Choroid plexus epithelial cell (primary cell): ENCODE results near the gene TENT4A.
A peak's percentile ranks its signal among the peaks of the same experiment; 100 is the strongest.

Source experiments
- DNase-seq: peaks from one replicate; pipeline ENCODE4 v3.0.0-alpha.2; 2010; ENCODE audit warnings: low read depth
- H3K4me3 ChIP-seq: 2 replicates; pipeline ENCODE4 v1.5.1; 2011; ENCODE audit warnings: low read depth, mild to moderate bottlenecking, control low read depth, low read length, moderate library complexity
- CTCF ChIP-seq: conservative IDR thresholded peaks from 2 replicates; pipeline ENCODE4 v1.5.1; 2011; ENCODE audit warnings: low read depth, mild to moderate bottlenecking, control low read depth, inconsistent platforms, low read length, moderate library complexity

The TENT4A gene

GRCh38 chr5:6712142-6712576 is 1.1 kb upstream of the TENT4A start:
- H3K4me3 ChIP-seq = peak overlapping the region; percentile 80
- DNase-seq = no peak
- TF ChIP-seq CTCF = peak; percentile 31

GRCh38 chr5:6712577-6713273 is 507 bp upstream of the TENT4A start:
- H3K4me3 ChIP-seq = peak overlapping the region; percentile 80
- DNase-seq = peak; percentile 97
- no peak for TF ChIP-seq CTCF

- TF ChIP-seq CTCF = no peak
- peak overlapping the region; percentile 80 for H3K4me3 ChIP-seq
- DNase-seq = no peak
These were observed 1.2 kb downstream of the TENT4A start for GRCh38 chr5:6714226-6715041.

GRCh38 chr5:6715271-6715670 is 2.0 kb downstream of the TENT4A start:
- peak overlapping the region; percentile 80 for H3K4me3 ChIP-seq
- no peak for DNase-seq
- no peak for TF ChIP-seq CTCF

- TF ChIP-seq CTCF = no peak
These were observed 2.8 kb downstream of the TENT4A start for GRCh38 chr5:6715758-6716628.

GRCh38 chr5:6716629-6717149 is 3.5 kb downstream of the TENT4A start:
- no peak overlapping the region for H3K4me3 ChIP-seq
- DNase-seq = no peak
- no peak for TF ChIP-seq CTCF

More at GRCh38 chr5:6715758-6716628, 2.8 kb downstream of the TENT4A start:
- peak overlapping the region; percentile 80 for H3K4me3 ChIP-seq
- no peak for DNase-seq
